Tibial artery (tissue), 4 donors: ENCODE measurements around the gene HSF5.

Experiments used
- DNase-seq, 2 donors: peaks; one replicate each; pipeline ENCODE4 v3.0.0-alpha.2; 2019
- H3K27ac ChIP-seq, 2 donors: fragments of 200-600 bp; sonication (generic) in 1 of 2; 1 replicate in 1 of 2; 2 replicates in 1 of 2; pipeline ENCODE4 v1.5.1; 2018 to 2019; ENCODE audit warnings: mild to moderate bottlenecking in 1 of 2
- H3K27me3 ChIP-seq, 2 donors: fragments of 200-600 bp; sonication (generic) in 1 of 2; one replicate each; pipeline versions ENCODE4 v1.5.1 to v1.6.0; 2016 to 2019
- H3K36me3 ChIP-seq, 3 donors: fragments of 200-600 bp; sonication (generic) in 2 of 3; one replicate each; pipeline ENCODE4 v1.5.1; 2016 to 2019; ENCODE audit warnings: mild to moderate bottlenecking in 2 of 3
- H3K4me1 ChIP-seq, 4 donors: fragments of 200-600 bp; sonication (generic) in 2 of 4; 1 replicate in 3 of 4; 2 replicates in 1 of 4; pipeline ENCODE4 v1.5.1; 2016 to 2019
- H3K4me3 ChIP-seq, 2 donors: fragments of 200-600 bp; sonication (generic) in 1 of 2; 1 replicate in 1 of 2; 2 replicates in 1 of 2; pipeline ENCODE4 v1.5.1; 2018 to 2019; ENCODE audit warnings: mild to moderate bottlenecking in 2 of 2
- H3K9me3 ChIP-seq, 3 donors: fragments of 200-600 bp; sonication (generic) in 1 of 3; one replicate each; pipeline ENCODE4 v1.5.1; 2016 to 2019
- intact Hi-C: fragments of 100-400 bp; cut with DNase I; formaldehyde crosslinking; loops from one replicate; pipeline ENCODE4 v1.15.0; 2023; ENCODE audit warnings: low total_unique reads
- TF ChIP-seq, protein P1 (sequence below), 2 experiments: fragments of 200-600 bp in 1 of 2; fragments of 450-650 bp in 1 of 2; IDR thresholded peaks; one replicate each; pipeline ENCODE4 v1.5.1; 2017 to 2019; ENCODE audit warnings: antibody characterized with exemption in 2 of 2, mild to moderate bottlenecking in 1 of 2, moderate library complexity in 1 of 2

HSF5 gene, protein sequence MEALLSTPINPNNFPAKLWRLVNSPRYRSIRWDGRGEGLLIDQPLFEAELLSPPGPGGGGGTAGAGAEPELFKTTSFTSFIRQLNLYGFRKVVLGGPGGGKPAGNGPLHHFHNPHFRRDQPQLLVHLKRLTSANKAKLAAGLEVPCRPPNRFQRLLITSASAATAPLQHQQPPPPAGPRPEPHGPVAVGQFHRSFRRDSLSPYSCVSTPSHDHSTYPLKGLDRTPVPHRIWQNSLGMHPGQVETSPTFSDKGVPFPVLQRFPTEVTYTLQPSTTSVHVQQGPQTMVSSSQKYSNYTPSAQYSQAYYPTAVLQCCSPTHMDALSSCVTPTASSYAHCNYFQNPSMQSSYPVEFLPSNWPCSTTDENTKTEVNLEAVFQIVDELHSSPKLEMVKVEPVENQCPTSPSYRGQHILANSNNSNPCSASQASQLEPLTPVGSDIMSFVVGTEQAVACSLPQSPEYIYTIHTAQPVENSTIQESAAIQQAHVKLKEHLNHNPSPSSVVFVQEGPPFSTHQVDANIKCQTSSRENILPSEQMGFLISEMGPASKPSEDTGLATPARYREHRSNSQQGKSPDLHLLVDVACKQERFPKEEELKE

DNA sequence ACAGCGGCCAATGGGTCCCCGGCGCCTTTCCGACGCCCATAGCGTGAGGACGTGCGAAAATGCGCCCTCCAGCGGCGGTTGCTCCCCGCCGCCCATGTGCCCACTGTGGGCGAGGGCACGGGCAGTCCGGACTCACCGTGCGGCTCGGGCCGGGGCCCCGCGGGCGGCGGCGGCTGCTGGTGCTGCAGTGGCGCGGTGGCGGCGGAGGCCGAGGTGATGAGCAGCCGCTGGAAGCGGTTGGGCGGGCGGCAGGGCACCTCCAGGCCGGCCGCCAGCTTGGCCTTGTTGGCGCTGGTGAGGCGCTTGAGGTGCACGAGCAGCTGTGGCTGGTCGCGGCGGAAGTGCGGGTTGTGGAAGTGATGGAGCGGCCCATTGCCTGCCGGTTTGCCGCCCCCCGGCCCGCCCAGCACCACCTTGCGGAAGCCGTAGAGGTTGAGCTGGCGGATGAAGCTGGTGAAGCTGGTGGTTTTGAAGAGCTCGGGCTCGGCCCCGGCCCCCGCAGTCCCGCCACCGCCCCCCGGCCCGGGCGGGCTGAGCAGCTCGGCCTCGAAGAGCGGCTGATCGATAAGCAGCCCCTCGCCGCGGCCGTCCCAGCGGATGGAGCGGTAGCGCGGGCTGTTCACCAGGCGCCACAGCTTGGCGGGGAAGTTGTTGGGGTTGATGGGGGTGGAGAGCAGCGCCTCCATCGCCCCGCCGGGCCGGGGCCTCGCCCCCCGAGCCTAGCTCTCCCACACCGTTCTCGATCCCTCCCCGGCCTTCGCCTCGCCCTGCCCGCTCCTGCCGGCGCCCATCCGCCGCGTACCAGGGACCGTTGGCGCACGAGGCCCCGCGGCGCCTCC lies at the start of gene HSF5:
TSS of gene HSF5 (minus strand) at position 820 of the 839 bp plus-strand sequence. CDS start at position 686, 134 bp downstream.
- DNase-seq = no peak
- TF ChIP-seq, protein P1, sequence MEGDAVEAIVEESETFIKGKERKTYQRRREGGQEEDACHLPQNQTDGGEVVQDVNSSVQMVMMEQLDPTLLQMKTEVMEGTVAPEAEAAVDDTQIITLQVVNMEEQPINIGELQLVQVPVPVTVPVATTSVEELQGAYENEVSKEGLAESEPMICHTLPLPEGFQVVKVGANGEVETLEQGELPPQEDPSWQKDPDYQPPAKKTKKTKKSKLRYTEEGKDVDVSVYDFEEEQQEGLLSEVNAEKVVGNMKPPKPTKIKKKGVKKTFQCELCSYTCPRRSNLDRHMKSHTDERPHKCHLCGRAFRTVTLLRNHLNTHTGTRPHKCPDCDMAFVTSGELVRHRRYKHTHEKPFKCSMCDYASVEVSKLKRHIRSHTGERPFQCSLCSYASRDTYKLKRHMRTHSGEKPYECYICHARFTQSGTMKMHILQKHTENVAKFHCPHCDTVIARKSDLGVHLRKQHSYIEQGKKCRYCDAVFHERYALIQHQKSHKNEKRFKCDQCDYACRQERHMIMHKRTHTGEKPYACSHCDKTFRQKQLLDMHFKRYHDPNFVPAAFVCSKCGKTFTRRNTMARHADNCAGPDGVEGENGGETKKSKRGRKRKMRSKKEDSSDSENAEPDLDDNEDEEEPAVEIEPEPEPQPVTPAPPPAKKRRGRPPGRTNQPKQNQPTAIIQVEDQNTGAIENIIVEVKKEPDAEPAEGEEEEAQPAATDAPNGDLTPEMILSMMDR (IDR thresholded peaks at IDR 0.05) = no peak
- Histone ChIP-seq H3K9me3 (no peaks in the 10 kb centered on the region), H3K27me3 (no peaks in the 10 kb centered on the region), H3K4me1 (no peaks in the 10 kb centered on the region), H3K27ac (no peak within 1 kb of the TSS), H3K4me3 (no peak within 1 kb of the TSS), H3K36me3 (peaks cover 42 to 60% (median 54%) of the 10 kb centered on the region in 3 donors)
- intact Hi-C loops = no loop called here

DNA sequence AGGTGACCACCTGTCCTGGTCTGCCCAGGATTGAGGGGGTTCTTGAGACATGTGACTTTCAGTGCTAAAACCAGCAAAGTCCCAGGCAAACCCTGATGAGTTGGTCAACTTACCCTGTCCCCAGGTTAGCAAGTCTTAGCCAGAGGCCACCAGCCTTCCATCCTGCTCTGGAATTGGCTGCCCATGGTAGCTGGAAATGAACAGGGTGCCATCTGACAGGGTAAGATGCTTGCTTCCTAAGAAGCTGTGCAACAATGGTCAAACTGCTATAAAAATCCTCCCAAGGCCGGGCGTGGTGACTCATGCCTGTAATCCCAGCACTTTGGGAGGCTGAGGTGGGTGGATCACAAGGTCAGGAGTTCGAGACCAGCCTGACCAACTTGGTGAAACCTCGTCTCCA lies 49.1 kb upstream of the HSF5 start:
- Histone ChIP-seq H3K36me3 (no peaks in the 10 kb centered on the region), H3K4me1 (peaks cover 0 to 17% (median 11%) of the 10 kb centered on the region in 4 donors), H3K4me3 (no peak overlapping the region), H3K27ac (no peak overlapping the region), H3K9me3 (no peaks in the 10 kb centered on the region), H3K27me3 (no peaks in the 10 kb centered on the region)
- DNase-seq = no peak
- intact Hi-C loops = loop anchor here (10.0 kb wide), 1 partner anchor 88 kb away; no protein-coding TSS in a partner anchor
- TF ChIP-seq, protein P1 (IDR thresholded peaks at IDR 0.05) = no peak

DNA sequence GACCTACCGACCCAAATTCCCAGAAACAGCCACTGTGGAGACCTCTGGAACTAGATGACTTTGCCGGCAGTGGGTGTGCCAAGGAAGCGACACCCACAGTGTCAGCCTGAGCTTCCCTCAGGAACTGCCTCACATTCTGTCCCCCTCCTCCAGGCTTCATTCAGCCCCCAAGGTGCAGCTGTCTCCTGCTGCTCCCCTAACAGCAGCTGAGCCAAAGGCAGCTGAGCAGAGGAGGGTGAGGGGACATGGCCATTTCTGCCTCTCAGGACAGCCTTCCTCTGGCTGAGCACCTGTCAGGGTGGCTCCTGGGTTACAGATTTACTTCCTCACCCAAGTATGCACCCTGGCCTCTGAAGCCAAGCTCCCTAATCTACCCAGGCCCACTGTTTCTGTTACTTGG lies 48.3 kb upstream of the HSF5 start:
- Histone ChIP-seq H3K4me3 (no peak overlapping the region), H3K4me1 (peaks cover 0 to 20% (median 13%) of the 10 kb centered on the region in 4 donors), H3K27me3 (no peaks in the 10 kb centered on the region), H3K27ac (no peak overlapping the region), H3K36me3 (no peaks in the 10 kb centered on the region), H3K9me3 (no peaks in the 10 kb centered on the region)
- intact Hi-C loops = loop anchor here (10.0 kb wide), 1 partner anchor 88 kb away; no protein-coding TSS in a partner anchor
- DNase-seq = no peak
- TF ChIP-seq, protein P1 (IDR thresholded peaks at IDR 0.05) = no peak

DNA sequence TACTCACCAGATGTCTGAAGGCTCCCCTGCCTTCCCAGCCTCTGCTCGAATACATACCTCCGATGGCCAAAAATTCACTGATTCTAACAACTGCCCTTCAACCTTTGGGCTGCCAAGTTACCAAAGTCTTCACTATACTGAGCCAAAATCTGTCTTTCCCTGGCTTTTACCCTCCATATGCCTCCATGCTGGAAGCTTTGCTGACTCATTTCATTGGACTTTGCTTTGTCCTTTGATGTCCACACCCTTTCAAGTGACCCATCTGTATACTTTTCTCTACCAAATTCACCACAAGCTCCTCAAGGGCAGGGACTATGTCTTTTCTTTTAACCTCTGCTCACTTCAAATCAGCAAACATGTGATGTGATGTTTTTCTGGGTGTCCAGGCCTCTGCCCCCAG lies 47.2 kb upstream of the HSF5 start:
- TF ChIP-seq, protein P1 (IDR thresholded peaks at IDR 0.05) = no peak
- intact Hi-C loops = loop anchor here (10.0 kb wide), 1 partner anchor 89 kb away; no protein-coding TSS in a partner anchor
- H3K4me1 ChIP-seq = peaks cover 0 to 29% (median 20%) of the 10 kb centered on the region in 4 donors
- H3K4me3 ChIP-seq = no peak overlapping the region
- no peak overlapping the region for H3K27ac ChIP-seq
- H3K36me3 ChIP-seq = no peaks in the 10 kb centered on the region
- DNase-seq = no peak
- no peaks in the 10 kb centered on the region for H3K9me3 ChIP-seq
- H3K27me3 ChIP-seq = no peaks in the 10 kb centered on the region

DNA sequence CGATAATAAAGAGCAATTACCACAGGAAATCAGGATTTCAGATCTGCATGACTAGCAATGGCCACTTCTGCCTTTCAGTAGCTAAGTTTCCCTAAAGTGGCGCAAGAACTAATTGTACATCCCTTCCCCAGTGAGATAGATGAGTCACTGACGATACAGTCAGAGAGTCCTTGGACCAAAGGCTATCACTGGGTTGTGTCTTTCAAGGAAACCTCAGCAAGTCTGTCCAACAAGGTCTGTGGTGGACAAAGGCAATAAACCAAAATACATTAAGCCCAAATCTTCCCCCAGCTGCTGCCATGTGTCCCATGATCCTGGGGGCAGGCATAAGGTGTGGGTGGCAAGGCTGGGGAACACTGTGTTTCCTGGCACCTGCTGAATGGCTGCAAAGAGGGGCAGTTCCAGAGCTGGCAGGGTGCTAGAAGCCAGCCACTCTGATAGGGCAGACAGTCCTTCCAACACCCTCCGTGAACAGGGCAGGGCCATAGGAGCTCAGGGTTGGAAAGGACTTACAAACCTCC lies 46.8 kb upstream of the HSF5 start:
- no peak for DNase-seq
- Histone ChIP-seq H3K4me1 (peaks cover 0 to 32% (median 23%) of the 10 kb centered on the region in 4 donors), H3K27me3 (no peaks in the 10 kb centered on the region), H3K9me3 (no peaks in the 10 kb centered on the region), H3K27ac (no peak overlapping the region), H3K4me3 (no peak overlapping the region), H3K36me3 (no peaks in the 10 kb centered on the region)
- intact Hi-C loops = loop anchor here (10.0 kb wide), 1 partner anchor 90 kb away; no protein-coding TSS in a partner anchor
- TF ChIP-seq, protein P1 (IDR thresholded peaks at IDR 0.05) = no peak
